ENCODE results near the gene DDX43. TPM values are rescaled to one million over a fixed set of nuclear protein-coding genes. Genes with fewer than 3 reads are reported as not detected.

Gene DDX43
- total RNA-seq, 1 donor from 2014 or later, result 0.52 TPM

GRCh38 chr6:73460056-73460455, 65.4 kb downstream of the DDX43 start:
- intact Hi-C loops (cut with micrococcal nuclease), result loop anchor here (2.0 to 5.0 kb wide), 2 partner anchors 61 to 1822 kb away; partner anchors contain the start of genes EEF1A1 and TMEM30A
- H3K4me3 Mint-ChIP-seq (ENCODE audit: low read depth), result peak overlapping the region; percentile 62
- peak overlapping the region; percentile 90 for H3K27ac Mint-ChIP-seq
- H3K36me3 Mint-ChIP-seq (ENCODE audit: low read depth), result peaks cover 10% of the 10 kb centered on the region
- H3K27me3 Mint-ChIP-seq (ENCODE audit: low read depth), result no peaks in the 10 kb centered on the region
- DNase-seq (ENCODE audit: low spot score), result no peak
- peaks cover 43% of the 10 kb centered on the region for H3K4me1 Mint-ChIP-seq (ENCODE audit: low read depth)
- H3K9me3 Mint-ChIP-seq, result no peaks in the 10 kb centered on the region

GRCh38 chr6:73461537-73462350, 67.1 kb downstream of the DDX43 start, which contains the start of gene MTO1:
Gene MTO1 (plus strand): TSS chr6:73461737. CDS start chr6:73461855, 118 bp downstream.
- Mint-ChIP-seq H3K9me3 (no peaks in the 10 kb centered on the region), H3K36me3 (ENCODE audit: low read depth) (peaks cover 22% of the 10 kb centered on the region), H3K4me3 (ENCODE audit: low read depth) (peak within 1 kb of the TSS; percentile 89), H3K27me3 (ENCODE audit: low read depth) (no peaks in the 10 kb centered on the region), H3K27ac (peak within 1 kb of the TSS; percentile 94), H3K4me1 (ENCODE audit: low read depth) (peaks cover 41% of the 10 kb centered on the region)
- intact Hi-C loops (cut with micrococcal nuclease), result loop anchor here (1.0 to 5.0 kb wide), 5 partner anchors 10 to 1821 kb away; partner anchors contain the start of genes EEF1A1, SLC17A5 and TMEM30A
- peak; percentile 78 for DNase-seq (ENCODE audit: low spot score)

Other genes starting within 250 kb of the DDX43 start
- 0.32 TPM in 1 of 2 replicates, not detected in the other for gene KHDC1L, start 169.3 kb upstream of the DDX43 start, total RNA-seq
- 6.7 and 7.1 TPM in 2 replicates for gene KHDC1, start 131.6 kb upstream of the DDX43 start, total RNA-seq
- not detected in 2 replicates for gene DPPA5, start 40.6 kb upstream of the DDX43 start, total RNA-seq
- not detected in 2 replicates for gene KHDC3L, start 32.2 kb upstream of the DDX43 start, total RNA-seq
- gene OOEP, start 24.9 kb upstream of the DDX43 start, total RNA-seq, result 0.46 TPM in 1 of 2 replicates, not detected in the other
- gene CGAS, start 57.5 kb downstream of the DDX43 start, total RNA-seq, result 42.7 and 46.7 TPM in 2 replicates
- gene MTO1, start 66.9 kb downstream of the DDX43 start, total RNA-seq, result 27.9 and 32.1 TPM in 2 replicates
- gene EEF1A1, start 126.2 kb downstream of the DDX43 start, total RNA-seq, result 11,266 and 11,402 TPM in 2 replicates

Measured in activated T-helper 2 cell treated with anti-CD3 and anti-CD28 coated beads, Interferon-gamma antibody, Interleukin-2, Interleukin-4, amounts not matched to agents 10 μg/mL and 5 μg/mL and 100 μg/mL, durations not matched to agents 14 hours and 24 hours and 36 hours (primary cell).